ENCODE data around the gene DUOXA2. TPM values are rescaled to one million over a fixed set of nuclear protein-coding genes. Genes with fewer than 3 reads are reported as not detected.

DUOXA2 gene
- total RNA-seq, 1 experiment from 2014 or later: not detected

DNA sequence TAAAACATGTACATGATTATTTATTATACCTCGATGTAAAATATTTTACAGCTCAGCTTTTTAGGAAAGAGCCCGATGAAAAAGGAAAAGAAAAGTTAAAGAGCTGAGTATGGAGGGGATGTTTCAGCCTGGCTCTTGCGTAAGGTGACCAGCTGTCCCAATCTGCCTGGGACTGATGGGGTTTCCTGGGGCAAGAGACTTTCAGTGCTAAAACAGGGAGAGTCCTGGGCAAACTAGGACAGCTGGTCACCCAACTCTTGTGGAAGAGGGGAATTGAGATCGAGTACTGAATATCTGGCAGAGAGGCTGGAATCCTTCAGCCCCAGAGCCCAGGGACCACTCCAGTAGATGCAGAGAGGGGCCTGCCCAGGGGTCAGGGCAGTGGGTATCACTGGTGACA is 21.1 kb upstream of the DUOXA2 start:
- intact Hi-C loops (cut with micrococcal nuclease; ENCODE audit: unreplicated experiment): no loop called here
- no peak overlapping the region for H3K4me3 Mint-ChIP-seq (ENCODE audit: low read depth, unreplicated experiment)
- no peak overlapping the region for H3K27ac Mint-ChIP-seq (ENCODE audit: unreplicated experiment)
- H3K9me3 Mint-ChIP-seq (ENCODE audit: low read depth, unreplicated experiment): no peaks in the 10 kb centered on the region
- no peak for DNase-seq
- peaks cover 62% of the 10 kb centered on the region for H3K27me3 Mint-ChIP-seq (ENCODE audit: unreplicated experiment)
- H3K4me1 Mint-ChIP-seq (ENCODE audit: low read depth, unreplicated experiment): no peaks in the 10 kb centered on the region
- no peak for TF ChIP-seq CTCF (IDR thresholded peaks at IDR 0.05; ENCODE audit: unreplicated experiment)
- CTCF ChIA-PET: no interaction called here
- H3K36me3 Mint-ChIP-seq (ENCODE audit: insufficient read depth, unreplicated experiment): no peaks in the 10 kb centered on the region
- BruUV-seq (replicated peaks): no TSS peak

- H3K27me3 Mint-ChIP-seq (ENCODE audit: unreplicated experiment): peaks cover 58% of the 10 kb centered on the region
- BruUV-seq (replicated peaks): no TSS peak
- intact Hi-C loops (cut with micrococcal nuclease; ENCODE audit: unreplicated experiment): no loop called here
- no peak for TF ChIP-seq CTCF (IDR thresholded peaks at IDR 0.05; ENCODE audit: unreplicated experiment)
- H3K9me3 Mint-ChIP-seq (ENCODE audit: low read depth, unreplicated experiment): no peaks in the 10 kb centered on the region
- no peak for DNase-seq
- H3K4me1 Mint-ChIP-seq (ENCODE audit: low read depth, unreplicated experiment): no peaks in the 10 kb centered on the region
- H3K36me3 Mint-ChIP-seq (ENCODE audit: insufficient read depth, unreplicated experiment): no peaks in the 10 kb centered on the region
- CTCF ChIA-PET: no interaction called here
- H3K4me3 Mint-ChIP-seq (ENCODE audit: low read depth, unreplicated experiment): no peak overlapping the region
- no peak overlapping the region for H3K27ac Mint-ChIP-seq (ENCODE audit: unreplicated experiment)
These were observed 20.3 kb upstream of the DUOXA2 start for GRCh38 chr15:45093622-45094357.

- peaks cover 58% of the 10 kb centered on the region for H3K27me3 Mint-ChIP-seq (ENCODE audit: unreplicated experiment)
- no peak overlapping the region for H3K4me3 Mint-ChIP-seq (ENCODE audit: low read depth, unreplicated experiment)
- H3K27ac Mint-ChIP-seq (ENCODE audit: unreplicated experiment): no peak overlapping the region
- H3K36me3 Mint-ChIP-seq (ENCODE audit: insufficient read depth, unreplicated experiment): no peaks in the 10 kb centered on the region
- no peak for TF ChIP-seq CTCF (IDR thresholded peaks at IDR 0.05; ENCODE audit: unreplicated experiment)
- no peak for DNase-seq
- CTCF ChIA-PET: no interaction called here
- BruUV-seq (replicated peaks): no TSS peak
- H3K9me3 Mint-ChIP-seq (ENCODE audit: low read depth, unreplicated experiment): no peaks in the 10 kb centered on the region
- intact Hi-C loops (cut with micrococcal nuclease; ENCODE audit: unreplicated experiment): no loop called here
- H3K4me1 Mint-ChIP-seq (ENCODE audit: low read depth, unreplicated experiment): no peaks in the 10 kb centered on the region
These were observed 19.8 kb upstream of the DUOXA2 start for GRCh38 chr15:45094358-45094730.

GRCh38 chr15:45095661-45096060 is 18.5 kb upstream of the DUOXA2 start:
- H3K4me1 Mint-ChIP-seq (ENCODE audit: low read depth, unreplicated experiment): no peaks in the 10 kb centered on the region
- H3K27ac Mint-ChIP-seq (ENCODE audit: unreplicated experiment): no peak overlapping the region
- CTCF ChIA-PET: no interaction called here
- intact Hi-C loops (cut with micrococcal nuclease; ENCODE audit: unreplicated experiment): no loop called here
- H3K27me3 Mint-ChIP-seq (ENCODE audit: unreplicated experiment): peaks cover 58% of the 10 kb centered on the region
- TF ChIP-seq CTCF (IDR thresholded peaks at IDR 0.05; ENCODE audit: unreplicated experiment): no peak
- no peak for DNase-seq
- no TSS peak for BruUV-seq (replicated peaks)
- no peaks in the 10 kb centered on the region for H3K36me3 Mint-ChIP-seq (ENCODE audit: insufficient read depth, unreplicated experiment)
- H3K4me3 Mint-ChIP-seq (ENCODE audit: low read depth, unreplicated experiment): no peak overlapping the region
- no peaks in the 10 kb centered on the region for H3K9me3 Mint-ChIP-seq (ENCODE audit: low read depth, unreplicated experiment)
